Measurements from ENCODE around the gene NHEJ1. TPM values are rescaled to one million over a fixed set of nuclear protein-coding genes. Genes with fewer than 3 reads are reported as not detected.

The NHEJ1 gene
- total RNA-seq, 2 experiments from 2014 or later, result 7.2 to 8.5 TPM

DNA sequence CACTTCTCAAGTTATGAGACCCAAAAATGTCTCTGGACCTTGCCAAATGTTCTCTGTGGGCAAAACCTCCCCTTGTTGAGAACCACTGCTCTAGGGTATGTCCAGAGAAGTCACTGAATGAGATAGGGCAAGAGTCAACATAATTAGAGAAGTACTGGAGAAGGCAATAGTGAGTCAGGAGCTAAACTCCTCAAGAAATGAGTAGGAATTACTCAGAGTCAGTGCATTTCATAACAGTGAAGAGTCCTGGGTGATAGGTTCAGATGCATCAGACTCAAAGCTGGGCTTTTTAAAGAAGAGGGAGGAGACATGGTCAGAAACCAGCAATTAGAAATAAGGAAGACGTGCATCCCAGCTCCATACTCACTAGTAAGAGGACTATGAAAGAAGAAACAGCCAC lies 61.3 kb downstream of the NHEJ1 start:
- CTCF ChIA-PET, result no interaction called here
- POLR2A ChIA-PET, result no interaction called here

DNA sequence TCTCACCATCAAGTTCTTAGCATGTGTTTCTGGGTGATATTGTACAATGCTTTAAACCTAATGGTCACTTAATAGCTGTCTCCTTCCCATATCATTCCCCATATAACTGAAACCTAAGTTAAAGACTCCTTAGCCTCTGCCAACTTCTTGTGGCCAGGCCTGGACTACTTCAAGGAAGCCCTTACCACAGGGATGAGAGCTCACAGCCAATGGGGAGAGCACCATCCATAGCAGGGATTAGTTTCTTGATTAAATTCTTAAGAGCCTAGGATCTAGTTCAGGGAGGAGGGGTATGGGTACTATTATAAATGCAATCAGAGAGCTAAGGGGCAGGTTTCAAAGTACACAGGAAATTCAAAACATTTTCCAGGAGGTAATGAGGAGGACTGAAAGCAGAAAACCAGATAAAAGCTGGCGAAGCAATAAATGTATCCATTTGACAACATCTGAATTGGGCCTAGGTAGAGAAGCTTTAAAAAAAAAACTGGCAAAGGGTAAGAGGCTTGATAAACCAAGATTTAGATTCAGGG lies 65.1 kb downstream of the NHEJ1 start:
- ChIA-PET POLR2A (no interaction called here), CTCF (no interaction called here)
- Mint-ChIP-seq H3K4me3 (no peak overlapping the region), H3K27me3 (no peaks in the 10 kb centered on the region), H3K9me3 (no peaks in the 10 kb centered on the region), H3K4me1 (ENCODE audit: low read depth) (no peaks in the 10 kb centered on the region), H3K36me3 (ENCODE audit: low read depth) (peaks cover 24% of the 10 kb centered on the region), H3K27ac (no peak overlapping the region)
- H3K27ac ChIP-seq (ENCODE audit: low read depth in 1 of 2, low read length in 2 of 2), result no peak overlapping the region
- no peaks in the 10 kb centered on the region for H3K9me3 ChIP-seq (ENCODE audit: control insufficient read depth in 1 of 2, insufficient read depth in 1 of 2, low read length in 2 of 2)
- no peak for ATAC-seq (ENCODE audit: poor library complexity)
- intact Hi-C loops (cut with DNase I, micrococcal nuclease), result no loop called here
- H3K4me1 ChIP-seq (ENCODE audit: insufficient read depth, low read length), result no peaks in the 10 kb centered on the region
- H3K4me3 ChIP-seq (ENCODE audit: low read length), result no peak overlapping the region
- peaks cover 32% of the 10 kb centered on the region for H3K36me3 ChIP-seq (ENCODE audit: insufficient read depth, low read length)
- no peak for DNase-seq
- no peaks in the 10 kb centered on the region for H3K27me3 ChIP-seq (ENCODE audit: control insufficient read depth in 1 of 2, insufficient read depth in 2 of 2, low read length in 2 of 2)
- TF ChIP-seq, protein P1, sequence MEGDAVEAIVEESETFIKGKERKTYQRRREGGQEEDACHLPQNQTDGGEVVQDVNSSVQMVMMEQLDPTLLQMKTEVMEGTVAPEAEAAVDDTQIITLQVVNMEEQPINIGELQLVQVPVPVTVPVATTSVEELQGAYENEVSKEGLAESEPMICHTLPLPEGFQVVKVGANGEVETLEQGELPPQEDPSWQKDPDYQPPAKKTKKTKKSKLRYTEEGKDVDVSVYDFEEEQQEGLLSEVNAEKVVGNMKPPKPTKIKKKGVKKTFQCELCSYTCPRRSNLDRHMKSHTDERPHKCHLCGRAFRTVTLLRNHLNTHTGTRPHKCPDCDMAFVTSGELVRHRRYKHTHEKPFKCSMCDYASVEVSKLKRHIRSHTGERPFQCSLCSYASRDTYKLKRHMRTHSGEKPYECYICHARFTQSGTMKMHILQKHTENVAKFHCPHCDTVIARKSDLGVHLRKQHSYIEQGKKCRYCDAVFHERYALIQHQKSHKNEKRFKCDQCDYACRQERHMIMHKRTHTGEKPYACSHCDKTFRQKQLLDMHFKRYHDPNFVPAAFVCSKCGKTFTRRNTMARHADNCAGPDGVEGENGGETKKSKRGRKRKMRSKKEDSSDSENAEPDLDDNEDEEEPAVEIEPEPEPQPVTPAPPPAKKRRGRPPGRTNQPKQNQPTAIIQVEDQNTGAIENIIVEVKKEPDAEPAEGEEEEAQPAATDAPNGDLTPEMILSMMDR (IDR thresholded peaks at IDR 0.05), result no peak

More for the DNA sequence above, 61.3 kb downstream of the NHEJ1 start:
- Mint-ChIP-seq H3K36me3 (ENCODE audit: low read depth) (peaks cover 12% of the 10 kb centered on the region), H3K4me3 (no peak overlapping the region), H3K27me3 (no peaks in the 10 kb centered on the region), H3K9me3 (no peaks in the 10 kb centered on the region), H3K27ac (no peak overlapping the region), H3K4me1 (ENCODE audit: low read depth) (peaks cover 4% of the 10 kb centered on the region)
- H3K36me3 ChIP-seq (ENCODE audit: insufficient read depth, low read length), result peaks cover 28% of the 10 kb centered on the region
- intact Hi-C loops (cut with DNase I, micrococcal nuclease), result no loop called here
- ATAC-seq (ENCODE audit: poor library complexity) (no peak), DNase-seq (no peak)
- no peaks in the 10 kb centered on the region for H3K9me3 ChIP-seq (ENCODE audit: control insufficient read depth in 1 of 2, insufficient read depth in 1 of 2, low read length in 2 of 2)
- TF ChIP-seq, protein P1 (IDR thresholded peaks at IDR 0.05), result no peak
- H3K4me3 ChIP-seq (ENCODE audit: low read length), result no peak overlapping the region
- H3K4me1 ChIP-seq (ENCODE audit: insufficient read depth, low read length), result no peaks in the 10 kb centered on the region
- no peak overlapping the region for H3K27ac ChIP-seq (ENCODE audit: low read depth in 1 of 2, low read length in 2 of 2)
- H3K27me3 ChIP-seq (ENCODE audit: control insufficient read depth in 1 of 2, insufficient read depth in 2 of 2, low read length in 2 of 2), result no peaks in the 10 kb centered on the region

DNA sequence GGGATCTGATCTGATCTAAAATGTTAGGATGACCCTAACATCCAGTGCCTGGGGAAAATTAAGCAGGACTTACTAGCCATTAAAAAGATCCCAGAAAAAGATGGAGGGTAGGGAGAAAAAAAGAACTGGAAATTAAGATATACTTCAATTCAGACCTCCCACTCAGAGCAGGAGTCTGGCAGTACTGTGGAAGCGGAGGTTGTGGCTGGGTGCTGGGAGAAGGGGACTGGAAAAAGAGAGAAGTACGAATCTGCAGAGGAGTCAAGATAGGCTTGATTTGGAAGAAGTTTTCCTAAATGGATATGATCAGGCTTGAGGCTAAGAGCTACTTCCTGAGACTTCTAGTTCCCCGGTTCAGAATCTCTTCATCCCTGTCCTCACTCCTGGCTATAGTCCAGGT lies 66.4 kb downstream of the NHEJ1 start:
- ChIA-PET CTCF (no interaction called here), POLR2A (no interaction called here)
- peaks cover 23% of the 10 kb centered on the region for H3K36me3 ChIP-seq (ENCODE audit: insufficient read depth, low read length)
- Mint-ChIP-seq H3K27me3 (no peaks in the 10 kb centered on the region), H3K4me1 (ENCODE audit: low read depth) (no peaks in the 10 kb centered on the region), H3K36me3 (ENCODE audit: low read depth) (peaks cover 37% of the 10 kb centered on the region), H3K9me3 (no peaks in the 10 kb centered on the region), H3K4me3 (no peak overlapping the region), H3K27ac (no peak overlapping the region)
- H3K4me3 ChIP-seq (ENCODE audit: low read length), result no peak overlapping the region
- TF ChIP-seq, protein P1 (IDR thresholded peaks at IDR 0.05), result no peak
- no peaks in the 10 kb centered on the region for H3K27me3 ChIP-seq (ENCODE audit: control insufficient read depth in 1 of 2, insufficient read depth in 2 of 2, low read length in 2 of 2)
- intact Hi-C loops (cut with DNase I, micrococcal nuclease), result no loop called here
- H3K9me3 ChIP-seq (ENCODE audit: control insufficient read depth in 1 of 2, insufficient read depth in 1 of 2, low read length in 2 of 2), result no peaks in the 10 kb centered on the region
- ATAC-seq (ENCODE audit: poor library complexity), result no peak
- no peak for DNase-seq
- H3K27ac ChIP-seq (ENCODE audit: low read depth in 1 of 2, low read length in 2 of 2), result no peak overlapping the region
- H3K4me1 ChIP-seq (ENCODE audit: insufficient read depth, low read length), result no peaks in the 10 kb centered on the region
